ENCODE results near the gene PDZRN4.

GRCh38 chr12:41325336-41325735, 137.2 kb downstream of the PDZRN4 start:
- TF ChIP-seq POLR2A (IDR thresholded peaks at IDR 0.05), result no peak
- no peak for TF ChIP-seq CTCF (IDR thresholded peaks at IDR 0.05)

Data from adrenal gland (tissue), 5 donors.